ENCODE results near the gene SESN1.

- TF ChIP-seq CTCF (IDR thresholded peaks at IDR 0.05) (no peak), POLR2A (IDR thresholded peaks at IDR 0.05) (no peak)
Observed at GRCh38 chr6:108974201-108974600, 120.4 kb downstream of the SESN1 start.
